Body of pancreas (tissue), 4 donors: ENCODE data around the gene TSPEAR. TPM values are rescaled to one million over a fixed set of nuclear protein-coding genes. Genes with fewer than 3 reads are reported as not detected.

Source experiments
- ATAC-seq: fragments of 150-250 bp; one replicate; pipeline ENCODE4 v1.9.1; 2016
- DNase-seq, 4 donors: peaks; one replicate each; pipeline ENCODE4 v3.0.0-alpha.2; 2019
- H3K27ac ChIP-seq, 4 donors: fragments of 200-600 bp; sonication (generic); 1 replicate in 3 of 4; 2 replicates in 1 of 4; pipeline versions ENCODE4 v1.5.1 to v1.6.1; 2016 to 2019; ENCODE audit warnings: mild to moderate bottlenecking in 1 of 4, mixed read lengths in 1 of 4, moderate library complexity in 1 of 4
- H3K27me3 ChIP-seq, 2 donors: fragments of 200-600 bp; sonication (generic); one replicate each; pipeline ENCODE4 v1.6.0; 2016; ENCODE audit warnings: mild to moderate bottlenecking in 1 of 2
- H3K36me3 ChIP-seq, 2 donors: fragments of 200-600 bp; sonication (generic); replicated peaks in 1 of 2; 2 replicates each; pipeline ENCODE4 v1.5.1; 2016; ENCODE audit warnings: low read depth in 2 of 2; ENCODE audit not compliant: insufficient read depth in 1 of 2
- H3K4me1 ChIP-seq: fragments of 200-600 bp; sonication (generic); one replicate; pipeline ENCODE4 v1.6.0; 2016
- H3K4me3 ChIP-seq, 2 donors: fragments of 200-600 bp; sonication (generic); 1 replicate in 1 of 2; 2 replicates in 1 of 2; pipeline ENCODE4 v1.5.1; 2016 to 2019
- H3K9me3 ChIP-seq, 3 donors: fragments of 200-600 bp; sonication (generic); 1 replicate in 2 of 3; 2 replicates in 1 of 3; pipeline ENCODE4 v1.5.1; 2016
- CTCF ChIP-seq, 7 experiments: fragments of 450-650 bp in 4 of 7; fragments of 200-600 bp in 3 of 7; sonication (generic) in 3 of 7; IDR thresholded peaks; one replicate each; pipeline ENCODE4 v1.5.1; 2016 to 2019; ENCODE audit warnings: antibody characterized with exemption in 7 of 7
- POLR2A ChIP-seq, 3 donors: fragments of 450-650 bp; IDR thresholded peaks; one replicate each; pipeline ENCODE4 v1.6.1; 2016; ENCODE audit warnings: antibody characterized with exemption in 3 of 3, mild to moderate bottlenecking in 2 of 3
- WGBS, 2 donors: methylation state at CpG; one replicate each; pipeline ENCODE4 v1.1.5; 2017; 5-methylcytosine and 5-hydroxymethylcytosine counted together
- intact Hi-C: fragments of 100-400 bp; cut with DNase I; formaldehyde crosslinking; loops from one replicate; pipeline ENCODE4 v1.15.1; 2023
- total RNA-seq, 2 donors: library from RNA; depleted of rRNA; stranded (reverse); fragments of >200 nt; gene quantifications; one replicate each; pipeline ENCODE4 v1.1.0, GENCODE V29; 2016

Gene TSPEAR
- total RNA-seq, 2 donors from 2014 or later = 0.52 TPM; not detected in 1

DNA sequence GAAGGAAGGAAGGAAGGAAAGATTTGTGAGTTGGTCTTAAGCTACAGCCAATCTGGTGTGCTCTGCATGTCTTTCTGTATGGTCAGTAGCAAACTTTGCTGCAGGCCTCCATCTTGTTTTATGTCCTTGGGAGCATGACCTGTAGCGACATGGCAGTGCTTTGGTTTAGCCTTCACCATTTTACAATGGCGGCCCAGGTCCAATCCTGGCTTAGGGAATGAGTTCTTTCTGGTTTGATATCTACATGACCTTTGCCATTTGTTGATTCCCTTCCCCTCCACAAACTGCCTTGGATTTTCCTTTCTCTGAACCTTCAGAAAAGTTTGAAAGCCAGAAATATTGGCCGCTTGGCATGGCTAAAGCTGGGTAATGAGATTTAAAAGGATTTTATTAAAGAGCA, 30.5 kb upstream of the TSPEAR start:
- TF ChIP-seq POLR2A (IDR thresholded peaks at IDR 0.05) (no peak), CTCF (IDR thresholded peaks at IDR 0.05) (no peak)
- intact Hi-C loops = no loop called here
- no peaks in the 10 kb centered on the region for H3K27me3 ChIP-seq
- peaks cover 0 to 4% (median 0%) of the 10 kb centered on the region in 3 donors for H3K9me3 ChIP-seq
- no peak overlapping the region for H3K4me3 ChIP-seq
- DNase-seq = no peak
- no peaks in the 10 kb centered on the region for H3K4me1 ChIP-seq
- no peak for ATAC-seq
- 88 to 93% methylated on average over 3 of the region's 3 CpGs for WGBS, 2 donors
- no peak overlapping the region for H3K27ac ChIP-seq
- no peaks in the 10 kb centered on the region for H3K36me3 ChIP-seq

GRCh38 chr21:44740742-44741141, 29.4 kb upstream of the TSPEAR start:
- intact Hi-C loops = no loop called here
- no peak overlapping the region for H3K4me3 ChIP-seq

DNA sequence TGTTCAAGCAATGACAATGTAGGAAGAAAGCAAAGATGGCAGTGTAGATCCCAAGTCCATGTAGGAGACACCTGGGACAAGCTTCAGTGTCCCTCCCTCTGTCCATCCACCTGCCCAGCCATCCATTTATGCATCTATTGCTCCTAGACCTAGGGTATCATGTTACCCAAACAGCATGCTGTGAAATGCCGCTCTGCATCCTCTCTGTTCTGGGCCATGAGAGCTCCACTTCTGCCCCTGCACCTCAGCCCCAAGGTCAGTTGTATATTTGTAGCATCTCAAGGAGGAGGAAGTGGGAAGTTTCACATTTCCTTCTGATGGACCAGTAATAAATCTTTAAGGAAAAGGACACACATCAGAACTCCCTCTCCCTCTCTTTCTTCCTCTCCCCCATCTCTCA, 27.9 kb upstream of the TSPEAR start:
- no peak overlapping the region for H3K4me3 ChIP-seq
- H3K27me3 ChIP-seq = no peaks in the 10 kb centered on the region
- intact Hi-C loops = no loop called here
- TF ChIP-seq POLR2A (IDR thresholded peaks at IDR 0.05) (no peak), CTCF (IDR thresholded peaks at IDR 0.05) (no peak)
- no peaks in the 10 kb centered on the region for H3K4me1 ChIP-seq
- H3K9me3 ChIP-seq = peaks cover 0 to 8% (median 0%) of the 10 kb centered on the region in 3 donors
- no peak overlapping the region for H3K27ac ChIP-seq
- H3K36me3 ChIP-seq = no peaks in the 10 kb centered on the region
- 93 to 100% methylated on average over 1 of the region's 1 CpG for WGBS, 2 donors
- DNase-seq (no peak), ATAC-seq (no peak)

More at GRCh38 chr21:44740742-44741141, 29.4 kb upstream of the TSPEAR start:
- WGBS, 2 donors = 67 to 82% methylated on average over 7 of the region's 7 CpGs
- Histone ChIP-seq H3K4me1 (no peaks in the 10 kb centered on the region), H3K27ac (no peak overlapping the region), H3K36me3 (no peaks in the 10 kb centered on the region), H3K9me3 (peaks cover 0 to 8% (median 0%) of the 10 kb centered on the region in 3 donors), H3K27me3 (no peaks in the 10 kb centered on the region)
- ATAC-seq = no peak
- TF ChIP-seq CTCF (IDR thresholded peaks at IDR 0.05) (no peak), POLR2A (IDR thresholded peaks at IDR 0.05) (no peak)
- DNase-seq = no peak

DNA sequence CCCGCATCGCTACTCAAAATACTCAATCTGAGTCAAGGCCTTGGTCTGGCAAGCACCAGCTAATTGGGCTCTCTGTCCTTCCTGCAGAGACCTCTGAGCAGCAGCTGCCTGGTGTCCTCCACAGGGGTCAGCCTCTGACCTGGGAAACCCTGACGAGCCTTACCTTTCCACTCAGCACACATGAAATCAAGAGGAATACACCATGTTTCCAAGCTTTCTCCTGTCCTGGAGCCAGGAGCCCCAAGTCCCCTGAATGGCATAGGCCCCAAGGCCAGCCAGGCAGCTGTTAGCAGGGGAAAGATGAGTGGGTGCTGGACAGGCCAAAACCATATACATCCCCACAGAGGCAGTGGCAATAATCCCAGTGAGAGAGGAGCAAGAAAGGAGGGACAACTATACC, 27.2 kb upstream of the TSPEAR start:
- peaks cover 0 to 8% (median 0%) of the 10 kb centered on the region in 3 donors for H3K9me3 ChIP-seq
- TF ChIP-seq POLR2A (IDR thresholded peaks at IDR 0.05) (no peak), CTCF (IDR thresholded peaks at IDR 0.05) (no peak)
- 89 to 97% methylated on average over 3 of the region's 3 CpGs for WGBS, 2 donors
- H3K36me3 ChIP-seq = no peaks in the 10 kb centered on the region
- no peaks in the 10 kb centered on the region for H3K27me3 ChIP-seq
- no peak overlapping the region for H3K4me3 ChIP-seq
- intact Hi-C loops = no loop called here
- no peak overlapping the region for H3K27ac ChIP-seq
- no peak for ATAC-seq
- DNase-seq = no peak
- no peaks in the 10 kb centered on the region for H3K4me1 ChIP-seq

DNA sequence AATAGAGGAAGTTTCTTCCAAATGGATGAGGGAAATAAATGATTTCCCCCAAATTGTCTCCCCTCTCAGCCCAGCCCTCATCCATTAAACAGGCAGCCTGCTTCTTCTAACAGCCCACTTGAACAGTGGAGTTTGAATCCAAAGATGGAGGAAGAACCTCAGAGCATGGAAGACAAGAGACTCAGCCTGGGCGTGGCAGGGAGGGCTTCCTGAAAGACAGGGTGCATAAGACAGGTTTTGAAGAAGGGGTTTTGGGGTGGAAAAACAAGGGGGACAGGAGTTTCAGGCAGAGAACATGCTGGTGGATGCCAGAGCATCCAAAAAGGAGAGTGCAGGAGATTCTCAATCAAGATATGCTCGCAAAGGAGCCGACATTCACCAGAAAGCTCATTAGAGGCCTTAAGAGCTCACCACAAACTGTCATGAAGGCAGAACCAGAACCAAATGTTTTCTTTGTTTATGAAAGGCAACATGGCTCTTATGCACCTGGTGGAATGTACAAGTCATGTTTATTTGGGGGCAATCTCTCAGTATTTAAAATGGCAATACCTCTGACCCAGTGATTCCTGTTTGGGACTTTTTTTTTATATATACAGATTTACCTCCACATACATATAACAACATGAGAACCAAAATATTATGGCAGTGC, 26.5 kb upstream of the TSPEAR start:
- no peak for DNase-seq
- Histone ChIP-seq H3K27ac (no peak overlapping the region), H3K36me3 (no peaks in the 10 kb centered on the region), H3K9me3 (peaks cover 0 to 8% (median 0%) of the 10 kb centered on the region in 3 donors), H3K27me3 (no peaks in the 10 kb centered on the region), H3K4me1 (no peaks in the 10 kb centered on the region), H3K4me3 (no peak overlapping the region)
- ATAC-seq = no peak
- WGBS, 2 donors = 69 to 71% methylated on average over 3 of the region's 3 CpGs
- TF ChIP-seq CTCF (IDR thresholded peaks at IDR 0.05) (no peak), POLR2A (IDR thresholded peaks at IDR 0.05) (no peak)
- intact Hi-C loops = no loop called here
